HG03280 (cell line): ENCODE data around the gene KCNJ10.

ENCODE experiments used
- ATAC-seq: cut with Tn5 transposase; IDR thresholded peaks from one replicate; pipeline ENCODE4 v1.9.1; 2021; ENCODE audit warnings: mild to moderate bottlenecking, moderate library complexity; ENCODE audit not compliant: unreplicated experiment

Gene KCNJ10

DNA sequence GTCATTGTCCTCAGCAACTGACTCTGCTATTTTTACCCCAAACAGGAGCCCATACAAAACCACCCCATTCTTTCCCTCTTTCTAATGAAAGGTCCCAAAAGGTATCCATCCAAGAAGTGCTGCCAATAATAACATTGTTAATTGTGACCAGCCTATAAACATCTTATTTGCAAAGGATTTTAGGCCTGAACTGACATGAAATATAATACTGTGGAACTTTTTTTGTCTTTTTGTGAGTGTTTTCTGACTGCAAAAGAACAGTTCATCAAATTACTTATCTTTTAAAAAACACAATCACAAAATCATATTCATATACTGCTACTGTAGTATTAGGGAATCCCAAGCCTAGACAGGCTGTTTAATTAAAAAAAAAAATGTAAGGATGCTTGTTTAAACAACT lies 41.5 kb downstream of the KCNJ10 start:
- no peak for ATAC-seq

DNA sequence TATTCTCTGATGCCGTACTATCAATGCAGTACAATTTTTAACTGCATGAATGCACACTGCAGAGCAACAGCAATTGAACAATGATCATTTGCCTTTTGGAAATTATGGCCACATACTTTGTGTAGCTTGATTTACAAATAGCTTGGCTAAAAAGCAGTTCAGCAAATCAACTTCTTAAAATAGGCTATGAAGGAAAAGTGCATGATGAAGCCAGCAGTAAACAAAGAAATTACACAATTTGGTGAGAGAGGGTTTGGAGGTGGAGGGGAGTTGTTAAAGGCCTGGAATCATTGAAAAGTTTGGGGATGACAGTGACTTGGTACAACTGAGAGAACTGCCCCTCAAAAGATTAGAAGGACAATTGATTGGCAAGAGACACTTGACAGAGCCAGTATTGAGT lies 44.6 kb downstream of the KCNJ10 start:
- ATAC-seq, result no peak

DNA sequence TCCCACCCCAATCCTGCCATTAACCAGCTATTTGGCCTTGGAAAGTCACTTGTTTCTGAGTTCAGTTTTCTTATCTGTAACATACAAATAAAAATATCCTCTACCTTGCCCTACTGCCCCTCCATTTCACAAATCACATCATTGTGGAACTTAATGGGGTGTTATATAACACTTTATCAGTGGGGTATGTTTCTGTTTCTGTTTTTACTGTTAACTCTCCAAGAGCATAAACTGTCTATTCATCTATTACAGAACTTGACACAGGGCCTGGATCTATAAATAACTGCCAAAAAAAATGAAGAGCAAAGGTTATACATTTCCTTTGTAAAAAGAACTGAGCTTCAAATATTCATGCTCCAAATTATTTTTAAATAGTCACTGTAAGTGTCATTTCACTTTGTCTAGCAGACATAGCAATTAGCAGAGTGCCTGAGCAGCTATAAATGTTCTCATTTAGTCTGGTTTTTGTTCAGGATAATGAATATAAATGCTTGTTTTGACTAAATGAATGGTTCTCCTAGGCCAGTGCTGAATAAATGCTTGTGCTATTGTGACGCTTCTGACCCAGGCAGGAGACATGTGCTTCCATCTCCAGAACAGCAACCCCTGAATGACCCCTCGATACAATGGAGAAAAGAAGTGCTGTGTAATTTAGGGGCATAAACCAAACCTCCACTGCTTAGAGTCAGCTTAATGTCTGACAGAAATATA lies 45.6 kb downstream of the KCNJ10 start:
- no peak for ATAC-seq

DNA sequence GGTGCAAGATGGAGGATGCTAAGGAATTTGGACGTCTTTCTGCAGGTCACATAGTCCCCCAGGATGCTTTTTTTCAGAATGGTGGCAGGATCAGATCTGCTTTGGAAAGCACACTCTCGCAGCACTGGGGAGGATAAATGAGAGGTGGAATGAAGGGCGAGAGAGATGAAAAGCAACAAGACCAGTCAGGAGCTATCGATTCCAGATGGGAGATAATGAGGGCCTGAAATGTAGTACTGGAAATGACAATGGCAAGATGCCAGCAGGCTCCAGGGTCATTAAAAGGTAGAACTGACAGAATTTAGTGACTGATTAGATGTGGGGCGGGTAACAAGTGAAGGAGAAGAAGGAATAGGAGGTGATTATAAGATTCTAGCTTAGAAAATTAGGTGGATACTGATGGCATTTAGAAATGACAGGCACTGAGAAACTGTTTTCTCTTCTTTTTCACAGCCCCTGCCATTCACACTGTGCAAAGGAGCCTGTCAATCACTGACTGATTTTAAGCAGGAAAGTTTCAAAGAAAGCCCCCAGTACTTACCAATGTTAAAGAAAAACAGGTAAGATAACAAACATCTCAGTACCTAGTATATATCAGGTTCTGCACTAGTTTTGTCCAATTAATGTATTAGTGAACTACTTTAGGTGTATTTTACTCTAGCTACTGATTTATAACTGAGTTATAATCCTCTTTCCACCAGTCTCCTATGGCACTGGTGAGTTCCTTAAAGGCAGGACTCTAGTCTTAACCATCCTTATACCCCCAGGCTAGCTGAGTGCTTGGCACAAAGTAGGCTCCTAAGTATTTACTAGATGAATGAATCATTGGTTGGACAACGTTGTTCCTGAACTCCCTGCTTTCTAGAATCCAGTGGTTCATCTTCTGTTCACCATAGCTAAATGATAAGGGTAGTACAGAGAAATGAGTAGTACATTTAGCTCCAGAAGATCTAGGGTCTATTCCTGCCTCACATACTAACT lies 47.3 kb downstream of the KCNJ10 start:
- no peak for ATAC-seq

DNA sequence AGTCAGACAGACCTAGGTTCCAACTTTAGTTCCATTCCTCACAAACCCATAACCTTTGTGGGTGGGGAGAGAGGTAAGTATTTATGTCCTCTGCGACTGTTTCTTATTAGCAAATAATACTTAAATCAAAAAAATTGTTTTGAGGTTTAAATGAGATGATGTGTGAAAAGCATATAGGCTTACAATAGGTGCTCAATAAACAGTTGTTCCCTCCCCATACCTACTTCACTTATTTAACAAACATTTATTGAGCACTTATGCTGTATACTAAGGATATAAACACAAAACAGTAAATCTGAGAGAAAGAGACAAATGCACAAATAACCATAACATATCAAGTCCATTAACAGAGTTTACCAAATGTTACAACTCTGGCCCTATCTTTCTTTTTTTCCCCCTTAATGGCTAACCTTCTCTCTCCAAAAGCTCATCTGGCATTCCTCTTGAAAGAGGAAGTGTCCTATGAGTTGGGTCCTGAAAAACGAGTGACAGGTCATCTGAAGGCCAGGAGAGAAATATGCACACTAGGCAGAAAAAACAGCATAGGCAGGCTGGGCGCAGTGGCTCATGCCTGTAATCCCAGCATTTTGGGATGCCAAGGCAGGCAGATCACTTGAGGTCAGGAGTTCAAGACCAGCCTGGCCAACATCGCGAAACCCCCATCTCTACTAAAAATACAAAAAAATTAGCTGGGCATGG lies 48.4 kb downstream of the KCNJ10 start:
- ATAC-seq, result no peak

DNA sequence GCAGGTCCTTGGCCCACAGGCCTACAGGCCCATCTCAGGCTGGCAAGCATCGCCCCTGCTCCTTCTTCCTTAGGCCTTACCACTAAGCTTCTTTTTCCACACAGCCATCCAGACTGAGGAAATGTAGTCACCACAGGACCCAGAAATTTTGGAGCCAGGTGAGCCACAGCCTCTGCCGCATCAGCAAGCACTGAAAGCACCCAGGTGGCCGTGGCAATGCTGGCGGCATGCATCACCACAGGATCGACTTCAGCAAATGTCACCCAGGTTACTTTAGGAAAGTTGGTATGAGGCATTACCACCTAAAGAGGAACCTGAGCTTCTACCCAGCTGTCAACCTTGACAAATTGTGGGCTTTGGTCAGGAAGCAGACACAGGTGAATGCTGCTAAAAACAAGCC lies 49.8 kb downstream of the KCNJ10 start:
- ATAC-seq, result no peak

DNA sequence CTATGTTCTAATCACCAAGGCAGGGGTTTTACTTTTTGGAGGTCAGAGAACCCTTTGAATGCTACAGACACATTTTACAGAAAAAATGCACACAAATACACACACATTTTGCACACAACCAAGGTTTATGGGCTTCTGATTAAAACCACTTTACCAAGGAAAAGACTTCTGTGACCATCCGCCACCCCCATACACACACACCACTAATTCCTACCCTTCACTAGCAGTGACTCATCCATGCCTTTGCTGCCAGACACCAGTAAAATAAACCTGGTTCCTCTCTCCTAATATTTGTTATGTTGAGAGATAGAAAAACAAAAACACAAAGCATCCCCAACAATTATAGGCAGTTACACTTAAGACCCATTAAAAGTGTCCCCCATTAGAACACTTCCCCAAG lies 51.1 kb downstream of the KCNJ10 start:
- no peak for ATAC-seq

DNA sequence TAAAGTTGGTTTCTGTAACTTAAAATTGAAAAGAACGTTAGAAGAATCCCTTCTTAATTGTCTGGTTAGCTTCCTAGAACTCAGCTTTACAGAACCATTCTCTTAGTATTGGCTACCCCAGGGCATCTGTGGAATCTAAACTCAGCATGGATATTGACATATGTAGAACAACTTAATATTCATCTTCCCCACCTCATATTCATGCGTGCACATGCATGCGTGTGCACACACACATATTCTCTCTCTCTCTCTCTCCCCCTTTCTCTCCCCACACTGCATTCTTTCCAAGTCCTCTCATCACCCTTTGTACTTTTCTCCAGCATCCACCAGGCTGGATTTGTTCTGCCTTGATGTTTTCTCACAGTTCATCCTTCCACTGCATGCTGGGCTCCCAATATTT lies 51.6 kb downstream of the KCNJ10 start:
- no peak for ATAC-seq

DNA sequence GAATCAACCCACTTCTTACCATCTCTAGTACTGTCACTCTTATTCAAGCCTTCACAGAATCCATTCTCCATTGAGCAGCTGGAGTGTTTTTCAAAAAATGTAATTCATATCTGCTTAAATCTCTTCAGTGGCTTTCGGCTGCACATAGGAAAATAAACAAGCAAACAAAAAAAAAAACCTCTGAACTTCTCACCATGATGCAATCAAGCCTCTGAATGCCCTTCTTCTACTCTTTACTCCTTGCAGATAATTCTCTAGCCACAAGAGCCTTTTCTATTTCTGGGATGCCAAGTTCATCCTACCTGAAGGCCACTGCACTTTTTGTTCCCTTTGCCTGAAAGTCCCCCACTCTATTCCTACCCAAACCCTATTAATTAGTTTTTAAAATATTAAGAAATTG lies 52.4 kb downstream of the KCNJ10 start:
- no peak for ATAC-seq

DNA sequence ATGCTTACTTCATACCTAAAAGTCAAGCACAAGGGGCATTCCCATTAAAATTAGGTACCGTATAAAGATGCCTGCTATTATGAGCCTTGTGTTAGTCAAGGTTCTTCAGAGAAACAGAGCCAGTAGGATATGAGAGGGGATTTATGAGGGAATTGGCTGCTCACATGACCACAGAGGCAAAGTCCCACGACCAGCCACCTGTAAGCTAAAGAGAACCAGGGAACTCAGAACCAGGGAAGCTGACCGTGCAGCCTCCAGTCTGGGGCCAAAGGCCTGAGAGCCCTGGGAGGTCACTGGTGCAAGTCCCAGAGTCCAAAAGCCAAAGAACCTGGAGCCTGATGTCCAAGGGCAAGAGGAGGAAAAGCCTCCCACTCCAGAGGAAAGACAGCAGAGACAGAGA lies 58.2 kb downstream of the KCNJ10 start:
- no peak for ATAC-seq

DNA sequence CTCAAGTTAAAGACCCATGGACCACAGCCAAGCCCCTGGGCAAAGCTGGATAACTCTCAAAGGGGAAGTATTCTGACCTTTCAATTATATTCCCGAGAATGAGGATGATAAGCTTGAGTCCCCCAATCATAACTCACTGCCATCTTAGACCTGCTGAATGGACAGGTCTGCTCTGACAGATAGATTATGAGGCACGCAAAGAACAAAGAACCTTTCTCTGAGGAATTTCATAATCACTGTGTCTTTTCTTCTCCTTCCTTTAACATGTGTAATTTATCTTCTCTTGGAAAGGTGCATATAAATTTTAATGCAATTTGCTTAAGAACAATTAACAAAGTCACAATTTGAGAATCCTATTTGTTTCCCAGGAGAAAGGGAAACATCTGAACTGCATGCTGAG lies 60.2 kb downstream of the KCNJ10 start:
- no peak for ATAC-seq

DNA sequence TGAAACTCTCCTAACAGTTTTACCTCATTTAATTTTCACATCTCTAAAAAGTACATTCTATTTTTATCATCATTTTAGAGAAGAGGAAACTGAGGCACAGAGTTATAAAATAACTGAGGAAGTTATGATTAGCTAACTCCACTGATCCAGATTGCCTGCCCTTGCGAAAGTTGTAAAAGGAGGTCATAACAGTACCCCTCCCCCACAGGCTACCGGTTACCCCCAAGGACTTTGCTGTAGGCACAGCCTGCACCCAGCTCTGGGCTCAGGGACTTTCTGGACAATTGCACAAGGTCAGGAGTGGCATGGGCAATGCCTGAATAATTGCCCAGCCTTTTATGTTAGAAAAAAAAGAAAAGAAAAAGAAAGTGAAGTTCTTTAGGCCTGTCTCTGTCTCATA lies 60.9 kb downstream of the KCNJ10 start:
- no peak for ATAC-seq

DNA sequence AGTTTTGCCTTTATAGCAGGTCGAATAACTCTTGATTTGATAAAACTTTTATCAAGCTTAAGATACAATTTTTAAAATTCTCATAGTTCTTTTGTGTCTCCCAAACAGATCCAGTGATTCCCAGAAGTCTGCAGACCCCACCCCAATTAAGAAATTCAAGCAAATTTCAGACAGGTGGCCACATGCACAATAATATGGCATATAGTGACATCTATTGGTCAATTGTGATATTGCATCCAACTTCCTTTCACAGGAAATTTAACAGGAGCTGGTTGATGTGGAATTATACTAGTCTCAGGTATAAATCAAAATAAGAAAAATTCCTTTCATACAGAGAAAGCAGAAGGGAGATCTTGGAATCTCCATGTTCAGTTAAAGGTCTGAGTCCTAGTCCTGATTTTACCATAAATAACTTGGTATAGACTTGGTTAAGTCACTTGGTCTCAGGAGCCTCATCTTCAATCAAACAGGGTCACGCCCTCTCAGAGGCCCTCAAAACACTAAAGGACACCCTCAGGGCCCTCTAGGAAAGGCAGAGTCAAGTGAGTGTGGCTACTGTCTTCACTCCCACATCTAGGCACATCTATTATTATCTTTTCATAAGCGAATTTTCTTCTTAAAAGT lies 62.3 kb downstream of the KCNJ10 start:
- no peak for ATAC-seq

DNA sequence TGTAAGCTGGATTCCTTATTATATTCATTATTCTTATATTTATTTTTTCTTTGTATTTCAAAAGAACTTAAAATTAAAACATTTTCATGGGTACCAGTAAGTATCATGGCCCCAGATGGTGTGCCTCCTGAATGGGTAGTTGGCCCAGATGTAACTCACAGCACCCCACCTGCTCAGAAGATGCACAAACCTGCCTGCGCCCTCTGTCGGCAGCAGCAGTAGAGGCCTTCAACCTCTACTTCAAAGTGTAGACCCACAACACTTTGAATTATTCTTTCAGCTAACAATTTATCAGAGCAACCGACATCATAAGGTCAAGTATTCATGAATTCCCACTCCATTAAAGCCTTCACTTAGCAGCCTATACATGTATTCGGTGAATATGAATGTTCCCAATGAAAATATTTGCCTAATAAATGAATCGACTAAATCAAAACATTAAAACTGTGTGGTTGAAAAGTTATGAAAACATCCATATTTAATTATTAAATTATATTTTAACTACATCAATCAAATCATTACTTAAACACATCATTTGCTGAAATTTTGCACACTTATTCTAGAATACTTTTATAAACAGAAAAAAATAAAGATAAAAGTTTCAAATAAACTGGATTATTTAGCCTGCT lies 63.5 kb downstream of the KCNJ10 start:
- peak; percentile 86 for ATAC-seq

DNA sequence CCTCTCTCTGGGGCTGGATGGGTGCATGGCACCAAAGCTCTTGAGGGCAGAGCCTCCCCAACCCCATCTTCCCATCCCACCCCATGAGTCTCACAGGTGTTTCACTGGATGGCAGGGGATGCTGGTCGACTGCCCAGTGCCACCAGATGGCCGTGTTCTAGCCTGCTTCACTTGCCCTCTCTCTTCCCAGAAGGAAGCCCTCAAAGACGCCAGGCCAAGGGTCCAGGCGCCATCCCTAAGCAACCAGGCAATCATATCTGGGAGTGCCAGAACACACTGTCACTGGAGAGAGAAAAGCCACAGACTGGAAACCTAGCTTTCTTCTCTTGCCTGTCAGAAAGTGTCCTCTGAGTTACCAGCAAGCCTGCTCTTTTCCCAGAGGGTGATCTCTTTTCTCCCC lies 64.9 kb downstream of the KCNJ10 start:
- no peak for ATAC-seq

DNA sequence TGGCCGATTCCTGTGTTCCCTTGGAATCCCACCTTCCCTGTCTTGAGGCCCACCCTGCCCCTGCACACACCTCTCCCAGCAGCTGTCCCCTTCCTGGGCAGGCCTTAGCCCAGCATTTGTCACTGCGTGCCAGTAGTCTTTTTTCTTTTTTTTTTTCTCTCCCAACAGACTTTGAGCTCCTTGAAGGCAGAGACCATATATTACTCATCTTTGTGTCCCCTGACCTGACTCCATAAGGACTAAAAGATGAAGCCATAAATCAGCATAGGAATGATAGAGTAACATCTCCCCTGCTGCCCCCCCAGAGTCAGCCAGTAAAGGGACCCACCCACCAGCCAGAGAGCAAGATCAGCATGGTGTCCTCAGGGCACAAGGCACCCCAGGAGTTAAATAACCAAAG lies 65.5 kb downstream of the KCNJ10 start:
- no peak for ATAC-seq

DNA sequence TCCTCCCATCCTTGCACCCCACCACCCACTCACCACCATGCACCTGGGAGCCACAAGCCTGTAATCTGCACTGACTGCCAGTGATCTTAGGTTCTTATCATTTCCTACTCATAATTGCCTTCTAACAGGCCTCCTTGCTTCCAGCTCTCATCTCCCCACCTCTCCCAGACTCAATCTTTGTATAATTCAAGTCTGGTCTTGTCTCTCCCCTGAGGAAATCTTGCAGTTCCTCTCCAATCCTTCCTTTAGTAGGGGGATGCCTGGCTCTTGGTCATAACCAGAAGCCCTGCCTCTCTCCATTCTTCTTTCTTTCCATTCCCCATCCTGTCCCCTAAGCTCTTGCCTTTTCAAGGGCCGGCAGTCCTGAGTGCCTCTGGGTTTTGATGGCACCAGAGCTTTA lies 66.0 kb downstream of the KCNJ10 start:
- no peak for ATAC-seq

DNA sequence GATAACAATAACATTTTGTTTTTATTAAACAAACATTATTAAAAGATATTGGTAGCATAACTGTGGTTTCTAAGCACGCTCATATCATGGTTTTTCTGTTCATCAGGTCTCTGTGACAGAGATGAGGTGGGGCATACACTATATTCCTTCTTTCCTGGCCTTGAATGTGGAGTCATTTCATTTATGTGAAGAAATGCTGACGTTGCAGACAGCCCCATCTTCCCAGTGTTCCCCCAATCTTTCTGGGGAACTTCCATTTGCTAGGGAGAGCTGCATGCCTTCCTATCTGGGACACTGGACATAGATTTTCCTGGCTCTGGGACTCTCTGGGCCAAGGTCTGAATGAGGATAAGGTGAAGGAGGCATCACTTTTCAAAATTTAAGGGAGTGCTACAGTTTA lies 68.5 kb downstream of the KCNJ10 start:
- ATAC-seq, result no peak

DNA sequence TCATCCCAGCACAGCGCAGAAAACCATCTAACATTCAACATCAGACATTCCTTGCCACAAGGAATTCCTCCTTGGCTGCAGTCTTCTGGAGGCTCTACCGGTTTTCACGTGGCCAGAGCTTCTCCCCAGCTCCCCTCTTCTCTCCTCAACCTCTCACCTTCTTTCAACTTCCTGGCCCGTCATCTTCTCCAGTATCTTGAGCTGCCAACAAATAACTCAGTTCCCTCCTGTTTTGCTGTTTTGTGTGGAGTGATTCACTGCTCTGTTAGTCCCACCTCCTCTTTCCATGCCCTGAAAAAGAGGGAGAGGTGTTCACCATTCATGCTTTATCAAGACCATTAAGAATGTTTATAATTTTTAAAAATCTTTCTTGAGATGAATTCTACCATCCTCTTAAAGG lies 70.8 kb downstream of the KCNJ10 start:
- no peak for ATAC-seq

DNA sequence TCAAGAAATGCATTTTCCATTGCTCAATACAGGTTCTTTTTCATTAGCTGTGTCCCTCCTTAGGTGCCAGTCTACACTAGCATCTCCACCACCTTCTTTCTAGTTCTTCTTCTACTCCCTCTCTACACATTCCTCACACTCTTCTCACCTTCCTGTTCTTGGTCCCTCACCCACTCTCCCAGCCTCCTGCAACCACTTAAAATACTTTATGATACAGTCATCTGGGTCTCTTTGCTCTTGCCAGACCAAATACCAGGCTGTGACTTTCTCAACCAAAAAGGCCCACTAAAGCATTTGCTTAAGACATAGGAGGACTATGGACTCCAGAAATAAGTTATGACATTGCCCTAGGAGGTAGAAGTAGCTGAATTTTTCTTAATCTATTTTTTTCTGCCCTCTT lies 73.3 kb downstream of the KCNJ10 start:
- ATAC-seq, result no peak

DNA sequence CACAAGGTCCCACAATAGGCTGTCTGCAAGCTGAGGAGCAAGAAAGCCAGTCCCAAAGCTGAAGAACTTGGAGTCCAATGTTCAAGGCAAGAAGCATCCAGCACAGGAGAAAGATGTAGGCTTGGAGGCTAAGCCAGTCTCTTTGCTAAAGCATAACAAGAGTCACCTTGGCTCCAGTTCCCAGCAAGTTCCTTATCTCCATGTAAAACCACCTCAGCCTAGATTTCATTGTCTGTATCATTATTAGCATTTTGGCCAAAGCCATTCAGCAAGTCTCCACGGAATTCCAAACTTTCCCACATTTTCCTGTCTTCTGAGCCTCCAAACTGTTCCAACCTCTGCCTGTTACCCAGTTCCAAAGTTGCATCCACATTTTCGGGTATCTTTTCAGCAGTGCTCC lies 75.1 kb downstream of the KCNJ10 start:
- ATAC-seq, result no peak
